SK-N-SH (cell line): ENCODE results near the gene TUBB2B. TPM values are rescaled to one million over a fixed set of nuclear protein-coding genes. Genes with fewer than 3 reads are reported as not detected.

ENCODE experiments used
- CTCF ChIA-PET: fragments of 300-600, 350-600 bp; formaldehyde crosslinking; extraction: SDS; loops from one replicate; lab custom pipeline; 2021; lab: Yijun Ruan, JAX
- POLR2A ChIA-PET: fragments of 350-600 bp; sonication (Branson Sonifier 250); formaldehyde crosslinking; extraction: SDS; loops from one replicate; lab custom pipeline; 2020; ENCODE audit warnings: antibody characterized with exemption, inconsistent platforms; lab: Yijun Ruan, JAX
- DNase-seq: peaks from one replicate; pipeline ENCODE4 v3.0.0; 2012
- H2AFZ ChIP-seq: fragments of 200-600 bp; sonication (generic); 2 replicates; pipeline ENCODE4 v1.8.1; 2016; ENCODE audit warnings: antibody characterized with exemption, mild to moderate bottlenecking, low read depth
- H3F3A ChIP-seq: fragments of 200-600 bp; sonication (generic); replicated peaks from 2 replicates; pipeline ENCODE3; 2016; ENCODE audit warnings: antibody characterized with exemption, mild to moderate bottlenecking; ENCODE audit not compliant: insufficient read depth
- H3K27ac ChIP-seq, 2 experiments: fragments of 200-500 bp in 1 of 2; fragments of 200-600 bp in 1 of 2; sonication (Bioruptor generic) in 1 of 2; sonication (generic), shearing (Covaris generic) in 1 of 2; 2 replicates each; pipeline versions ENCODE4 v1.5.1 to v1.6.1; 2014 to 2016; ENCODE audit warnings: low read depth in 2 of 2, inconsistent platforms in 1 of 2, low read length in 1 of 2, mild to moderate bottlenecking in 1 of 2, mixed read lengths in 1 of 2
- H3K27me3 ChIP-seq: fragments of 200-600 bp; sonication (generic), shearing (Covaris generic); 2 replicates; pipeline ENCODE4 v1.6.1; 2016; ENCODE audit warnings: mixed run types; ENCODE audit not compliant: insufficient read depth
- H3K36me3 ChIP-seq, 2 experiments: fragments of 200-500 bp in 1 of 2; fragments of 200-600 bp in 1 of 2; sonication (Bioruptor generic) in 1 of 2; sonication (generic) in 1 of 2; replicated peaks in 1 of 2; 2 replicates each; pipeline versions ENCODE3 to v1.5.1; 2014 to 2016; ENCODE audit warnings: low read length in 1 of 2, mild to moderate bottlenecking in 1 of 2; ENCODE audit not compliant: insufficient read depth in 2 of 2, control insufficient read depth in 1 of 2
- H3K4me1 ChIP-seq, 2 experiments: fragments of 200-500 bp in 1 of 2; fragments of 200-600 bp in 1 of 2; sonication (Bioruptor generic) in 1 of 2; sonication (generic), shearing (Covaris generic) in 1 of 2; 2 replicates each; pipeline versions ENCODE4 v1.5.1 to v1.6.1; 2014 to 2016; ENCODE audit warnings: low read depth in 1 of 2, low read length in 1 of 2, mixed run types in 1 of 2; ENCODE audit not compliant: insufficient read depth in 2 of 2, control insufficient read depth in 1 of 2
- H3K4me2 ChIP-seq: fragments of 200-600 bp; sonication (generic), shearing (Covaris generic); 2 replicates; pipeline ENCODE4 v1.6.1; 2017; ENCODE audit warnings: mixed run types
- H3K4me3 ChIP-seq, 2 experiments: fragments of 200-500 bp in 1 of 2; fragments of 200-600 bp in 1 of 2; sonication (Bioruptor generic) in 1 of 2; sonication (generic), shearing (Covaris generic) in 1 of 2; 2 replicates each; pipeline versions ENCODE4 v1.5.1 to v1.8.1; 2014 to 2016; ENCODE audit warnings: low read depth in 2 of 2, inconsistent platforms in 1 of 2, low read length in 1 of 2, mild to moderate bottlenecking in 1 of 2, mixed read lengths in 1 of 2, moderate library complexity in 1 of 2
- H3K79me2 ChIP-seq: fragments of 200-600 bp; sonication (generic); 2 replicates; pipeline ENCODE4 v1.8.1; 2017; ENCODE audit warnings: mild to moderate bottlenecking; ENCODE audit not compliant: insufficient read depth
- H3K9ac ChIP-seq: fragments of 200-600 bp; sonication (generic); 2 replicates; pipeline ENCODE4 v1.6.1; 2017; ENCODE audit warnings: mixed run types
- H3K9me2 ChIP-seq: fragments of 200-600 bp; sonication (generic); 2 replicates; pipeline ENCODE4 v1.6.1; 2017; ENCODE audit warnings: mixed run types
- H3K9me3 ChIP-seq: fragments of 200-600 bp; sonication (generic); 2 replicates; pipeline ENCODE4 v1.6.1; 2017; ENCODE audit warnings: mixed run types, mild to moderate bottlenecking, moderate library complexity
- H4K20me1 ChIP-seq: fragments of 200-600 bp; sonication (generic); 2 replicates; pipeline ENCODE4 v1.6.1; 2017; ENCODE audit warnings: mild to moderate bottlenecking, mixed run types; ENCODE audit not compliant: insufficient read depth
- CHD2 ChIP-seq: fragments of 150-350 bp; IDR thresholded peaks from 2 replicates; pipeline ENCODE4 v1.6.1; 2018; ENCODE audit warnings: low read length; ENCODE audit not compliant: partially characterized antibody
- CTCF ChIP-seq: fragments of 200-600 bp; sonication (generic); IDR thresholded peaks from 2 replicates; pipeline ENCODE4 v1.6.1; 2017; ENCODE audit warnings: antibody characterized with exemption, mild to moderate bottlenecking, moderate library complexity
- GATA2 ChIP-seq: sonication (generic); formaldehyde crosslinking; IDR thresholded peaks from 2 replicates; pipeline ENCODE4 v1.5.0; 2020; ENCODE audit warnings: mild to moderate bottlenecking, missing genetic modification reagents
- MAX ChIP-seq: IDR thresholded peaks from 2 replicates; pipeline ENCODE4 v1.4.0; 2012; ENCODE audit warnings: low read depth
- MXI1 ChIP-seq: IDR thresholded peaks from 2 replicates; pipeline ENCODE4 v1.6.1; 2012; ENCODE audit warnings: mild to moderate bottlenecking, low read depth, low read length, improper control_type of control experiment
- NFIC ChIP-seq: IDR thresholded peaks from 2 replicates; pipeline ENCODE4 v1.4.0; 2012; ENCODE audit warnings: borderline replicate concordance
- NRF1 ChIP-seq: IDR thresholded peaks from 2 replicates; pipeline ENCODE4 v1.6.1; 2012; ENCODE audit warnings: low read depth, mild to moderate bottlenecking, low read length
- PBX3 ChIP-seq: IDR thresholded peaks from 2 replicates; pipeline ENCODE4; 2012
- POLR2AphosphoS5 ChIP-seq: IDR thresholded peaks from 2 replicates; pipeline ENCODE4 v1.6.1; 2012; ENCODE audit warnings: low read depth, low read length
- RAD21 ChIP-seq: IDR thresholded peaks from 2 replicates; pipeline ENCODE4 v1.6.1; 2012; ENCODE audit warnings: mild to moderate bottlenecking, low read length
- RCOR1 ChIP-seq: fragments of 150-350 bp; IDR thresholded peaks from 2 replicates; pipeline ENCODE4 v1.6.1; 2017; ENCODE audit warnings: antibody characterized with exemption, low read length
- RFX5 ChIP-seq: IDR thresholded peaks from 2 replicates; pipeline ENCODE4 v1.6.1; 2012; ENCODE audit warnings: mild to moderate bottlenecking, improper control_type of control experiment, low read length
- SIN3A ChIP-seq: IDR thresholded peaks from 2 replicates; pipeline ENCODE4 v1.6.1; 2012; ENCODE audit warnings: low read depth, mild to moderate bottlenecking, low read length, moderate library complexity, borderline replicate concordance
- TAF1 ChIP-seq: IDR thresholded peaks from 2 replicates; pipeline ENCODE4 v1.6.1; 2012; ENCODE audit warnings: low read depth, mild to moderate bottlenecking, low read length, moderate library complexity, borderline replicate concordance
- TCF12 ChIP-seq: IDR thresholded peaks from 2 replicates; pipeline ENCODE4 v1.4.0; 2012
- TEAD4 ChIP-seq: IDR thresholded peaks from 2 replicates; pipeline ENCODE4 v1.4.0; 2012; ENCODE audit warnings: mild to moderate bottlenecking, borderline replicate concordance; ENCODE audit not compliant: insufficient read depth
- YY1 ChIP-seq: IDR thresholded peaks from 2 replicates; pipeline ENCODE4 v1.4.0; 2012; ENCODE audit warnings: low read depth, mild to moderate bottlenecking
- WGBS: methylation state at CpG from one replicate; pipeline ENCODE4 v1.1.6; 2017; ENCODE audit warnings: low lambda C conversion rate; 5-methylcytosine and 5-hydroxymethylcytosine counted together
- polyA plus RNA-seq, 3 experiments: library from polyadenylated mRNA; depleted of rRNA; stranded (reverse); fragments of >200 nt; gene quantifications; 2 replicates each; pipeline ENCODE4 v1.2.3, GENCODE V29; 2012

The TUBB2B gene
- polyA plus RNA-seq, 1 of the 3 experiments (the other 2 are of a cell fraction): 162 TPM

GRCh38 chr6:3231247-3232016, 4.0 kb upstream of the TUBB2B start (continued):
- TF ChIP-seq CTCF: no peak
- TF ChIP-seq MXI1: peak; percentile 93
- no peak; the same call in 1 of the 2 replicates for TF ChIP-seq GATA2 (CRISPR knock-in tag)
- peak; percentile 37; the same call in 1 of the 2 replicates for TF ChIP-seq RCOR1
- TF ChIP-seq NFIC: peak; percentile 11; the same call in 1 of the 2 replicates
- TF ChIP-seq SIN3A: 0 out of 2 replicates have a peak, but pooled peaks have one; percentile 66
- TF ChIP-seq TCF12: peak; percentile 49
- 0 out of 2 replicates have a peak, but pooled peaks have one; percentile 32 for TF ChIP-seq TEAD4
- TF ChIP-seq TAF1: peak; percentile 92
- TF ChIP-seq POLR2AphosphoS5: peak; percentile 60
- TF ChIP-seq CHD2: peak; percentile 93
- peak; percentile 88 for TF ChIP-seq YY1
- TF ChIP-seq RAD21: peak; percentile 8; the same call in 1 of the 2 replicates
- TF ChIP-seq, all 33 proteins: peak for 16

- ChIA-PET CTCF (interaction anchor here (0.7 to 9.6 kb wide), 7 partner anchors 14 to 72 kb away, joined by 3 to 63 read pairs (median 5); no protein-coding TSS in a partner anchor), POLR2A (interaction anchor here (0.6 to 5.1 kb wide), 11 partner anchors 8 to 790 kb away, joined by 3 to 88 read pairs (median 5); partner anchors contain the start of genes PSMG4 and TUBB2A)
- peak overlapping the region; percentile 93 for H2AFZ ChIP-seq
- peaks cover 10% of the 10 kb centered on the region for H4K20me1 ChIP-seq
- peak overlapping the region; percentile 84 to 86 for H3K4me3 ChIP-seq
- H3K4me2 ChIP-seq: peak overlapping the region; percentile 94
- peak; percentile 47; the same call in 1 of the 2 replicates for TF ChIP-seq RFX5
- peak; percentile 53 for TF ChIP-seq PBX3
- 0 out of 2 replicates have a peak, but pooled peaks have one; percentile 13 for TF ChIP-seq MAX
- TF ChIP-seq NRF1: no peak
- no peak for TF ChIP-seq RAD21
- 0 out of 2 replicates have a peak, but pooled peaks have one; percentile 7 for TF ChIP-seq GATA2 (CRISPR knock-in tag)
- TF ChIP-seq MXI1: peak; percentile 70; the same call in 1 of the 2 replicates
- peak overlapping the region; percentile 93 for H3K9ac ChIP-seq
- peaks cover 15% of the 10 kb centered on the region; the same call in 1 of the 2 replicates for H3K27me3 ChIP-seq
- H3K9me3 ChIP-seq: no peaks in the 10 kb centered on the region
- WGBS: 3% methylated on average over 11 of the region's 11 CpGs
- peaks cover 15% of the 10 kb centered on the region; the same call in 1 of the 2 replicates for H3K79me2 ChIP-seq
- H3K27ac ChIP-seq: peak overlapping the region; percentile 90 to 97
- no peaks in the 10 kb centered on the region for H3K9me2 ChIP-seq
- peaks cover 20% of the 10 kb centered on the region for H3F3A ChIP-seq
- DNase-seq: peak; percentile 70
- no peaks in the 10 kb centered on the region for H3K36me3 ChIP-seq
- H3K4me1 ChIP-seq: peaks cover 11 to 16% of the 10 kb centered on the region in 2 experiments; a peak in 3 of 4 replicates
Observed at GRCh38 chr6:3230900-3231246, 3.4 kb upstream of the TUBB2B start.
